Mesothelial cell of epicardium (in vitro differentiated cells): Measurements from ENCODE around the gene PRCP. TPM values are rescaled to one million over a fixed set of nuclear protein-coding genes. Genes with fewer than 3 reads are reported as not detected.

Experiments
- DNase-seq, 2 experiments: peaks; one replicate each; pipeline ENCODE4 v3.0.0; 2021; ENCODE audit warnings: low spot score in 2 of 2; ENCODE audit not compliant: unreplicated experiment in 2 of 2
- H3K27ac Mint-ChIP-seq: 2 replicates; pipeline ENCODE4 v1.8.0; 2021; ENCODE audit warnings: mixed read lengths
- H3K27me3 Mint-ChIP-seq: 2 replicates; pipeline ENCODE4 v1.8.0; 2021; ENCODE audit warnings: low read depth, mixed read lengths
- H3K36me3 Mint-ChIP-seq: 2 replicates; pipeline ENCODE4 v1.8.0; 2021; ENCODE audit warnings: mixed read lengths
- H3K4me1 Mint-ChIP-seq: 2 replicates; pipeline ENCODE4 v1.8.0; 2021; ENCODE audit warnings: mixed read lengths
- H3K4me3 Mint-ChIP-seq: 2 replicates; pipeline ENCODE4 v1.8.0; 2021; ENCODE audit warnings: mild to moderate bottlenecking, moderate library complexity, mixed read lengths
- H3K9me3 Mint-ChIP-seq: 2 replicates; pipeline ENCODE4 v1.8.0; 2021; ENCODE audit warnings: mixed read lengths
- total RNA-seq: library from RNA; stranded (reverse); gene quantifications from 3 replicates; pipeline ENCODE4 v1.2.1, GENCODE V29; 2021
- TF ChIP-seq, protein P1 (sequence below): fragments of 200-600 bp; sonication (generic); IDR thresholded peaks from one replicate; pipeline ENCODE4 v1.5.0; 2021; ENCODE audit warnings: antibody characterized with exemption; ENCODE audit not compliant: unreplicated experiment

The PRCP gene
- total RNA-seq, 1 donor from 2014 or later: 66.6 TPM

DNA sequence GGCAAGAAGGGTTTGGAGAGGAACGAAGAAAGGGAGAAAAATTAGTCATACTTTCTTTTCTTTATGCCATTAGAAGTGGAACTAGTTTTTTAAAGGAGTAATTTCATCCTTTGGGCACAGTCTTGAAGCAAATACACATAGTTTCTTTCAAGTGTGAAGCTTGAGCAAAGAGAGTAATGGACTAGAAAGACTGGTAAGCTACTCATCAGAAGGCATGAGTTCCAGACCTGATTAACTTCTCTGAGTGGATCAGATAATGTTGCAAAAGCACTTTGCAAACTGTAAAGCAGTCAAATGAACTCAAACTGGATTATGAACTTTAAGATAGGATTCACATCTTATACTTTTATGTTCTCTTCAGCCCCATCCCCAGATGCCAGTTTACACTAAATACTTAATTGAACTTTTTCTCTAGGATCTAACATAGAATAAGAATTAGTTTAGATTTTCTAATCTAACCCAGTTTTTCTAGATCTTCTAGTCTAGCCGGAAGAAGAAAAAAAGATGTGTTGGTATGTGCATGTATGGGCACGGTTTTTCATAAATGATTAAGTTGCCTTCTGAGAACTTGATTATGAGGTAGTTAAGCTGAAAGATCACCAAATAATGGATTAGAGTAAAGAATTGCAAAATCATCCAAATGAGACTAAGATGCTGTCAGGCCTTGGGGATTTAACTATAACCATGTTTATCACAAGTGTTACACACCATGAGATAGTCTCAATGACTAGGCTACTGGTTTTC, 3.8 kb upstream of the PRCP start:
- H3K36me3 Mint-ChIP-seq: no peaks in the 10 kb centered on the region
- H3K4me3 Mint-ChIP-seq: no peak overlapping the region
- no peaks in the 10 kb centered on the region for H3K27me3 Mint-ChIP-seq
- no peak overlapping the region for H3K27ac Mint-ChIP-seq
- peaks cover 28% of the 10 kb centered on the region for H3K4me1 Mint-ChIP-seq
- H3K9me3 Mint-ChIP-seq: no peaks in the 10 kb centered on the region
- TF ChIP-seq, protein P1, sequence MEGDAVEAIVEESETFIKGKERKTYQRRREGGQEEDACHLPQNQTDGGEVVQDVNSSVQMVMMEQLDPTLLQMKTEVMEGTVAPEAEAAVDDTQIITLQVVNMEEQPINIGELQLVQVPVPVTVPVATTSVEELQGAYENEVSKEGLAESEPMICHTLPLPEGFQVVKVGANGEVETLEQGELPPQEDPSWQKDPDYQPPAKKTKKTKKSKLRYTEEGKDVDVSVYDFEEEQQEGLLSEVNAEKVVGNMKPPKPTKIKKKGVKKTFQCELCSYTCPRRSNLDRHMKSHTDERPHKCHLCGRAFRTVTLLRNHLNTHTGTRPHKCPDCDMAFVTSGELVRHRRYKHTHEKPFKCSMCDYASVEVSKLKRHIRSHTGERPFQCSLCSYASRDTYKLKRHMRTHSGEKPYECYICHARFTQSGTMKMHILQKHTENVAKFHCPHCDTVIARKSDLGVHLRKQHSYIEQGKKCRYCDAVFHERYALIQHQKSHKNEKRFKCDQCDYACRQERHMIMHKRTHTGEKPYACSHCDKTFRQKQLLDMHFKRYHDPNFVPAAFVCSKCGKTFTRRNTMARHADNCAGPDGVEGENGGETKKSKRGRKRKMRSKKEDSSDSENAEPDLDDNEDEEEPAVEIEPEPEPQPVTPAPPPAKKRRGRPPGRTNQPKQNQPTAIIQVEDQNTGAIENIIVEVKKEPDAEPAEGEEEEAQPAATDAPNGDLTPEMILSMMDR: no peak
- DNase-seq: no peak

DNA sequence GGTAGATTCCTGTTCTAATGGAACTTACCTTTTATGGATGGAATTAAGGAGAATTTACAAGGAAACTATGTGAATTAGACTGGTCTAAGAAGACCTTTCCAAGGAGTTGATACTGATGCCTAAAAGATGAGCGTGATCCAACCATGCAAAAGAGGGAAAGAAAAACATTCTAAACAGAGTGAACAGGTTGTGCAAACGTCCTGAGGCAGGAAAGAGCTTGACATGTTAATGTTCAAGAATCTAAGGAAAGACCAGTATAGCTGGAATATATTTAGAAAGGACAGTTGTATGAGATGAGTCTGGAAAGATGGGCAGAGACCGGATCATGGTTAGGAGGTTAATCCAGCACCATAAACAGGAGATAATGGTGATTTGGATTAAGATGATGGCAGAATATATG, 2.6 kb upstream of the PRCP start:
- no peaks in the 10 kb centered on the region for H3K27me3 Mint-ChIP-seq
- H3K27ac Mint-ChIP-seq: no peak overlapping the region
- H3K4me3 Mint-ChIP-seq: peak overlapping the region; percentile 96

DNA sequence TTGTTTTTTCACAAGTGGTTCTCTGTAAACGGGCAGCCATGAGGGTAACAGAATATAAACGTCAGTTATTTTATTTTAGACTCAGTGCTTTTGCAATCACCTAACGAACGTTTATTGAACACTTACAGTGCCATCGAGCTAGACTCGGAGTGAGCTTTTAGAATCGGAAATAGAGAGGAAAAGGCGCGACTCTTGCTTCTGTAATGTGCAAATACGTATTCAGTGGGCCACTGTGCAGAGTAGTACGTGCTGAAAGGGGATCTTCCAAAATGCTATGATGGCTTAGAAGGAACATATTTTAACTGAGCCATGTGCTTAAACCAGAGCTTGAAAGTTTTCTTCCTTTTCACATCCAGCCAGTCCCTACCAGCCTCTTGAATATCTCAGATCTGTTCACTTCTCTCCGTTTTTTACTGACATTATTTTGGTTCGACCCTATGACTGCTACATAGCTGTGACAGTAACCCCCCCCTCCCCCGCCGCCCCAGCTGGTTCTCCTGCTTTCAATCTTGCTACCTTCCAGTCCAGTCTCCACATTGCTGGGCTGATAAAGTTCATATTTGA, 1.8 kb upstream of the PRCP start:
- no peak for DNase-seq
- TF ChIP-seq, protein P1: no peak
- peaks cover 29% of the 10 kb centered on the region for H3K4me1 Mint-ChIP-seq
- H3K27me3 Mint-ChIP-seq: no peaks in the 10 kb centered on the region
- no peak overlapping the region for H3K27ac Mint-ChIP-seq
- no peaks in the 10 kb centered on the region for H3K36me3 Mint-ChIP-seq
- peak overlapping the region; percentile 96 for H3K4me3 Mint-ChIP-seq
- no peaks in the 10 kb centered on the region for H3K9me3 Mint-ChIP-seq

More for the DNA sequence above, 2.6 kb upstream of the PRCP start:
- DNase-seq: no peak
- H3K4me1 Mint-ChIP-seq: peaks cover 29% of the 10 kb centered on the region
- TF ChIP-seq, protein P1: no peak
- H3K9me3 Mint-ChIP-seq: no peaks in the 10 kb centered on the region
- H3K36me3 Mint-ChIP-seq: no peaks in the 10 kb centered on the region

DNA sequence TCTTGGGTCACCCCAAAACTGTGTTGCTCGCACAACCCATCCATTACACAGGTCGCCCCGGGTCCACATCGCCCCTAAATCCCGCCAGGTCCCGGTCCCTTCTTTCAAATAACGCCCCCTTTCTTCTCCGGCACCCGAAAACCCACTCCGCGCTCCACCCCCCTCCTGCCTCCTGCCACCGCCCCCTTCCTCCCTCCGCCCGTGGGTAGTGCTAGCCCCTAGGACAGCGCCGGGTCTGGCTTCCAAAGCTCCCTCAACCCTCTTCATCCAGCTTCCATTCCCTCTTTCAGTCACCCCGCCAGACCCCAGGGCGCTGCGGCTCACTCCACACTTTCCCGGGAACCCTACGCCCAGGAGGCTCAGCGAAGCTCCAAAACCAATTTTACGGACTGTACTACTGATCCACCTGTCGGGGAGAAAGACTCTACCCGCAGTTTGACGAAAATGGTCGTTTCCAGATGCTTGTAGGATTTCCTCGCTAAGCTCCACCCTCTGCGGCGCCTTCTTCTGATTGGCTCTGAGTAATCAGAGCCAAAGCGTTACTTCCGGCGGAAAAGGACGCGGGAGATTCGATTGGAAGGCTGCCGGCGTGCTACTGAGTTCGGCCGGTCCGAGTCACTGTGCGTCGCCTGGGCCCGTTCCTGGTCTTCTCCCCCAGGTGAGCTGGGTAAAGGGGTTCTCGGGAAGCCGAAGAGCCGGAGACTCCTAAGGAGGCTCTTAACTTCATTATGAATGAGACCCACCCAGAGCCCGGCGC, 1.1 kb upstream of the PRCP start, which contains the start of gene DDIAS:
TSS of gene DDIAS (plus strand) at position 572 of the 757 bp plus-strand sequence. CDS start 13,003 bp downstream, outside the sequence.
- peaks cover 29% of the 10 kb centered on the region for H3K4me1 Mint-ChIP-seq
- peak; percentile 83 to 84 for DNase-seq
- TF ChIP-seq, protein P1: no peak
- H3K27ac Mint-ChIP-seq: peak within 1 kb of the TSS; percentile 97
- H3K4me3 Mint-ChIP-seq: peak within 1 kb of the TSS; percentile 96
- no peaks in the 10 kb centered on the region for H3K27me3 Mint-ChIP-seq
- no peaks in the 10 kb centered on the region for H3K36me3 Mint-ChIP-seq
- H3K9me3 Mint-ChIP-seq: no peaks in the 10 kb centered on the region

DNA sequence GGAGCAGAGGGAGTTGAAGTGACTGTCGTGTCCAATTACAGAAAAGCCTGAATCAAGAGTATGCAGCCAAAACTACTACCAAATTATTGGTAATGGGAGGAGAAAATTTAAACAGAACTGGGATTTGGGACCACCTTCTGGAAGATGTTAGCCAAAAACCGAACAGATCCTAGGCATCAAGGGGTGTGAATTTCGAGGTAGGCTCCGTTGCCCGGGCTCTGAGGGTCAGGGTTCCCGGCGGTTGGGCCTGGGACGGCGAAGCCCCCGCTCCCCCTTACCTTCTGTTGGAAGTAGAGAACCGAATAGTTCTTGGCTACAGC, 313 bp downstream of the PRCP start:
- no peak for DNase-seq
- Mint-ChIP-seq H3K27me3 (no peaks in the 10 kb centered on the region), H3K9me3 (no peaks in the 10 kb centered on the region), H3K36me3 (no peaks in the 10 kb centered on the region), H3K4me3 (peak overlapping the region; percentile 96), H3K4me1 (peaks cover 32% of the 10 kb centered on the region), H3K27ac (peak overlapping the region; percentile 97)
- TF ChIP-seq, protein P1: no peak
